ENCODE data around the gene ZNF620. TPM values are rescaled to one million over a fixed set of nuclear protein-coding genes. Genes with fewer than 3 reads are reported as not detected.
A peak's percentile ranks its signal among the peaks of the same experiment; 100 is the strongest.

The ZNF620 gene
- polyA plus RNA-seq, 3 donors: 0.27 to 0.67 (median 0.37) TPM

DNA sequence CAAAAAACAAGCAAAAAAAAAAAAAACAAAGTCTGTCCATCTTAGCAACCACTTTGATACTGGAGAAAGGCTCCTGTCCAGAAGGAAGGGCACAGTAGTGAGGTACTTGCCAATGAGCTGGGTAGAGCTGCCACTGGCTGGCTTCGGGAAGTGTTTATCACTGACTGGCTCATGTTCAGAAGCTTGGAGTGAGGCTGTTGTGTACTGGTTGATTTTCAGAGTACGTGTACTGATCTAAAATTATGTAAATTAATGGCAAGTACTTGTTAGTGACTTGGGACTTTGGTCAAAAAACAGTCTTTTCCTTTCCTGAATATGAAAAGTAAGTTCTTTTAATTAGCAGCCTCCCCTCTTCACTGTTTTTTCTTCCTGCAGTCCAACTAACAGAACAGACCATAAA is 17.9 kb downstream of the ZNF620 start:
- peaks cover 14 to 21% of the 10 kb centered on the region in 2 donors for H3K4me1 ChIP-seq (ENCODE audit: control insufficient read depth in 1 of 2, insufficient read depth in 2 of 2, low read length in 2 of 2)
- no peaks in the 10 kb centered on the region for H3K9me3 ChIP-seq (replicated peaks in 1 of 2; ENCODE audit: control insufficient read depth in 1 of 2, insufficient read depth in 1 of 2, low read length in 2 of 2)
- H3K9ac ChIP-seq (ENCODE audit: insufficient read depth, low read length, poor library complexity, severe bottlenecking): no peak overlapping the region
- H3K36me3 ChIP-seq (replicated peaks in 1 of 2; ENCODE audit: control insufficient read depth in 1 of 2, insufficient read depth in 2 of 2, low read length in 2 of 2): peaks cover 4 to 10% of the 10 kb centered on the region in 2 donors
- WGBS (ENCODE audit: insufficient coverage): 100% methylated on average over 1 of the region's 2 CpGs
- peak overlapping the region in 1 of 2 donors; percentile 96 for H3K27ac ChIP-seq (ENCODE audit: low read depth in 1 of 2, low read length in 2 of 2)
- intact Hi-C loops (cut with micrococcal nuclease): loop anchor here in 1 of 2 donors (10.0 kb wide), 1 partner anchor 49 kb away; the partner anchor contains the start of gene ZNF619
- H3K4me3 ChIP-seq (replicated peaks in 1 of 3; ENCODE audit: low read depth in 2 of 3, low read length in 3 of 3): no peak overlapping the region
- H3K27me3 ChIP-seq (ENCODE audit: control insufficient read depth in 2 of 2, insufficient read depth in 2 of 2, low read length in 2 of 2): no peaks in the 10 kb centered on the region
- Mint-ChIP-seq H3K4me3 (peak overlapping the region in 1 of 2 donors; percentile 91), H3K27me3 (ENCODE audit: low read depth in 3 of 3) (peaks cover 0 to 3% (median 2%) of the 10 kb centered on the region in 3 donors), H3K27ac (peak overlapping the region in 1 of 7 donors; percentile 43), H3K9me3 (peaks cover 0 to 3% (median 0%) of the 10 kb centered on the region in 7 donors), H3K36me3 (peaks cover 23% of the 10 kb centered on the region in 2 donors), H3K4me1 (peaks cover 24% of the 10 kb centered on the region)
- H3K4me2 ChIP-seq (replicated peaks; ENCODE audit: extremely low read depth, low read length, poor library complexity, severe bottlenecking): peak overlapping the region; percentile 91
- peaks cover 24% of the 10 kb centered on the region for H3K79me2 ChIP-seq (ENCODE audit: insufficient read depth, low read length)
- DNase-seq: no peak
- no peaks in the 10 kb centered on the region for H4K20me1 ChIP-seq (ENCODE audit: insufficient read depth, low read length)
- TF ChIP-seq, protein P1, sequence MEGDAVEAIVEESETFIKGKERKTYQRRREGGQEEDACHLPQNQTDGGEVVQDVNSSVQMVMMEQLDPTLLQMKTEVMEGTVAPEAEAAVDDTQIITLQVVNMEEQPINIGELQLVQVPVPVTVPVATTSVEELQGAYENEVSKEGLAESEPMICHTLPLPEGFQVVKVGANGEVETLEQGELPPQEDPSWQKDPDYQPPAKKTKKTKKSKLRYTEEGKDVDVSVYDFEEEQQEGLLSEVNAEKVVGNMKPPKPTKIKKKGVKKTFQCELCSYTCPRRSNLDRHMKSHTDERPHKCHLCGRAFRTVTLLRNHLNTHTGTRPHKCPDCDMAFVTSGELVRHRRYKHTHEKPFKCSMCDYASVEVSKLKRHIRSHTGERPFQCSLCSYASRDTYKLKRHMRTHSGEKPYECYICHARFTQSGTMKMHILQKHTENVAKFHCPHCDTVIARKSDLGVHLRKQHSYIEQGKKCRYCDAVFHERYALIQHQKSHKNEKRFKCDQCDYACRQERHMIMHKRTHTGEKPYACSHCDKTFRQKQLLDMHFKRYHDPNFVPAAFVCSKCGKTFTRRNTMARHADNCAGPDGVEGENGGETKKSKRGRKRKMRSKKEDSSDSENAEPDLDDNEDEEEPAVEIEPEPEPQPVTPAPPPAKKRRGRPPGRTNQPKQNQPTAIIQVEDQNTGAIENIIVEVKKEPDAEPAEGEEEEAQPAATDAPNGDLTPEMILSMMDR (IDR thresholded peaks at IDR 0.05): no peak
- peak overlapping the region; percentile 99 for H2AFZ ChIP-seq (ENCODE audit: insufficient read depth, low read depth, low read length, poor library complexity, severe bottlenecking)

- TF ChIP-seq, protein P1 (IDR thresholded peaks at IDR 0.05): no peak
- H3K9me3 ChIP-seq (replicated peaks in 1 of 2; ENCODE audit: control insufficient read depth in 1 of 2, insufficient read depth in 1 of 2, low read length in 2 of 2): no peaks in the 10 kb centered on the region
- H3K27me3 ChIP-seq (ENCODE audit: control insufficient read depth in 2 of 2, insufficient read depth in 2 of 2, low read length in 2 of 2): no peaks in the 10 kb centered on the region
- Mint-ChIP-seq H3K4me1 (peaks cover 24% of the 10 kb centered on the region), H3K27me3 (ENCODE audit: low read depth in 3 of 3) (peaks cover 0 to 3% (median 2%) of the 10 kb centered on the region in 3 donors), H3K36me3 (peaks cover 26 to 27% of the 10 kb centered on the region in 2 donors), H3K9me3 (peaks cover 0 to 3% (median 0%) of the 10 kb centered on the region in 7 donors), H3K27ac (peak overlapping the region in 6 of 7 donors; percentile 52 to 93 (median 68)), H3K4me3 (peak overlapping the region; percentile 91 to 97)
- peaks cover 14 to 21% of the 10 kb centered on the region in 2 donors for H3K4me1 ChIP-seq (ENCODE audit: control insufficient read depth in 1 of 2, insufficient read depth in 2 of 2, low read length in 2 of 2)
- H2AFZ ChIP-seq (ENCODE audit: insufficient read depth, low read depth, low read length, poor library complexity, severe bottlenecking): peak overlapping the region; percentile 99
- H3K4me2 ChIP-seq (replicated peaks; ENCODE audit: extremely low read depth, low read length, poor library complexity, severe bottlenecking): peak overlapping the region; percentile 91
- DNase-seq: no peak
- H4K20me1 ChIP-seq (ENCODE audit: insufficient read depth, low read length): no peaks in the 10 kb centered on the region
- H3K9ac ChIP-seq (ENCODE audit: insufficient read depth, low read length, poor library complexity, severe bottlenecking): peak overlapping the region; percentile 95
- peaks cover 24% of the 10 kb centered on the region for H3K79me2 ChIP-seq (ENCODE audit: insufficient read depth, low read length)
- intact Hi-C loops (cut with micrococcal nuclease): loop anchor here in 1 of 2 donors (10.0 kb wide), 1 partner anchor 49 kb away; the partner anchor contains the start of gene ZNF619
- whole genome bisulfite sequencing (ENCODE audit: insufficient coverage): 43% methylated on average over 3 of the region's 5 CpGs
- H3K36me3 ChIP-seq (replicated peaks in 1 of 2; ENCODE audit: control insufficient read depth in 1 of 2, insufficient read depth in 2 of 2, low read length in 2 of 2): peaks cover 8 to 15% of the 10 kb centered on the region in 2 donors
- peak overlapping the region; percentile 52 to 96 for H3K27ac ChIP-seq (ENCODE audit: low read depth in 1 of 2, low read length in 2 of 2)
- peak overlapping the region; percentile 59 to 95 (median 92) for H3K4me3 ChIP-seq (replicated peaks in 1 of 3; ENCODE audit: low read depth in 2 of 3, low read length in 3 of 3)
Observed at GRCh38 chr3:40524222-40524567, 18.4 kb downstream of the ZNF620 start.

Data from CD14-positive monocyte (primary cell).